K562 (cell line): ENCODE results near the gene SCAMP5. TPM values are rescaled to one million over a fixed set of nuclear protein-coding genes. Genes with fewer than 3 reads are reported as not detected.

Source experiments
- BCL6 ChIP-seq: fragments of 250-450 bp; sonication (Bioruptor Pico); IDR thresholded peaks from 2 replicates; pipeline ENCODE4 v1.4.0; 2020
- ERF ChIP-seq: fragments of 450-650 bp; formaldehyde crosslinking; IDR thresholded peaks from 2 replicates; pipeline ENCODE4 v1.4.0; 2020; ENCODE audit warnings: mild to moderate bottlenecking, mixed read lengths
- MTA1 ChIP-seq: fragments of 450-650 bp; IDR thresholded peaks from 2 replicates; pipeline ENCODE4 v1.6.1; 2017; ENCODE audit warnings: borderline replicate concordance
- MTF1 ChIP-seq: fragments of 250-450 bp; sonication (Bioruptor Pico); IDR thresholded peaks from 2 replicates; pipeline ENCODE4 v1.9.0; 2021; ENCODE audit warnings: moderate library complexity, mild to moderate bottlenecking, inconsistent platforms, borderline replicate concordance
- MYNN ChIP-seq, 2 experiments: sonication (generic); formaldehyde crosslinking in 1 of 2; IDR thresholded peaks; 2 replicates each; pipeline versions ENCODE4 v1.5.0 to v1.6.1; 2016 to 2020; ENCODE audit warnings: antibody characterized with exemption in 1 of 2, missing genetic modification reagents in 1 of 2
- PCBP2 ChIP-seq: fragments of 200-400 bp; formaldehyde crosslinking; IDR thresholded peaks from 2 replicates; pipeline ENCODE4 v1.6.1; 2018; ENCODE audit warnings: low read length, low read depth, mild to moderate bottlenecking, moderate library complexity; ENCODE audit not compliant: poor library complexity, severe bottlenecking
- PTRF ChIP-seq: fragments of 450-650 bp; IDR thresholded peaks from 2 replicates; pipeline ENCODE4 v1.6.1; 2016; ENCODE audit warnings: mild to moderate bottlenecking, missing genetic modification characterization, missing compliant biosample characterization
- RFX1 ChIP-seq: fragments of 450-650 bp; IDR thresholded peaks from 2 replicates; pipeline ENCODE4 v1.6.1; 2016; ENCODE audit warnings: mild to moderate bottlenecking, moderate library complexity
- SMARCB1 ChIP-seq: IDR thresholded peaks from 2 replicates; pipeline ENCODE4 v1.6.1; 2011; ENCODE audit warnings: improper control_type of control experiment, low read depth; ENCODE audit not compliant: insufficient read length
- SOX6 ChIP-seq: fragments of 450-650 bp; IDR thresholded peaks from 2 replicates; pipeline ENCODE4 v1.6.1; 2014; ENCODE audit warnings: mild to moderate bottlenecking
- TAF9B ChIP-seq: fragments of 450-650 bp; IDR thresholded peaks from 2 replicates; pipeline ENCODE4 v1.6.1; 2018; ENCODE audit warnings: mild to moderate bottlenecking; ENCODE audit not compliant: partially characterized antibody
- ZKSCAN1 ChIP-seq: fragments of 150-350 bp; IDR thresholded peaks from 2 replicates; pipeline ENCODE4 v1.6.1; 2016; ENCODE audit warnings: low read depth, low read length
- ZNF134 ChIP-seq: fragments of 250-450 bp; sonication (Bioruptor Pico); conservative IDR thresholded peaks from 2 replicates; pipeline ENCODE4 v1.4.0; 2020
- ZNF197 ChIP-seq: fragments of 200-800 bp; sonication (Bioruptor generic); IDR thresholded peaks from 2 replicates; pipeline ENCODE4 v1.6.1; 2016; ENCODE audit warnings: low read depth, missing genetic modification characterization, missing compliant biosample characterization
- ZNF3 ChIP-seq: fragments of 250-450 bp; sonication (Bioruptor Pico); IDR thresholded peaks from 2 replicates; pipeline ENCODE4 v1.5.0; 2021; ENCODE audit warnings: mild to moderate bottlenecking, moderate library complexity
- ZZZ3 ChIP-seq: fragments of 450-650 bp; IDR thresholded peaks from 2 replicates; pipeline ENCODE4 v1.6.1; 2016; ENCODE audit warnings: antibody characterized with exemption, mild to moderate bottlenecking, moderate library complexity
- polyA plus RNA-seq, 8 experiments: library from polyadenylated mRNA; depleted of rRNA in 4 of 8; stranded (reverse) in 5 of 8; unstranded in 3 of 8; fragments of >200 nt; fragmentation: Nextera tagmentation in 2 of 8; fragmentation: Illumina TruSeq in 1 of 8; extraction: Ambion mirVana in 2 of 8; extraction: Trizol in 1 of 8; gene quantifications; 2 replicates each; pipeline versions ENCODE4 v1.2.1 to v1.2.3, GENCODE V29; 2011 to 2014; ENCODE audit warnings: inconsistent platforms in 1 of 8, missing spikeins in 1 of 8
- total RNA-seq, 7 experiments: library from RNA; depleted of rRNA in 6 of 7; stranded (reverse); fragments of >200 nt in 6 of 7; fragmentation: Illumina TruSeq in 2 of 7; extraction: Trizol in 2 of 7; gene quantifications; 2 replicates each; pipeline versions ENCODE4 v1.2.1 to v1.2.3, GENCODE V29; 2011 to 2021; ENCODE audit warnings: low replicate concordance in 1 of 7
- TF ChIP-seq, protein P1 (sequence below): sonication (generic); formaldehyde crosslinking; IDR thresholded peaks from 2 replicates; pipeline ENCODE4 v1.8.0; 2022; ENCODE audit warnings: mild to moderate bottlenecking, missing genetic modification reagents
- TF ChIP-seq, protein P2 (sequence below): fragments of 150-350 bp; conservative IDR thresholded peaks from 2 replicates; pipeline ENCODE4 v1.6.1; 2014; ENCODE audit warnings: low read length
- TF ChIP-seq, protein P3 (sequence below): sonication (generic); formaldehyde crosslinking; IDR thresholded peaks from 2 replicates; pipeline ENCODE4 v1.8.1; 2023; ENCODE audit warnings: mild to moderate bottlenecking, missing genetic modification reagents
- TF ChIP-seq, protein P4 (sequence below): fragments of 450-650 bp; IDR thresholded peaks from 2 replicates; pipeline ENCODE4 v1.6.1; 2017; ENCODE audit warnings: antibody characterized with exemption, mild to moderate bottlenecking

SCAMP5 gene
- total and polyA plus RNA-seq, 9 of the 15 experiments (the other 6 are each of a cell fraction or from before 2014, with no cell fraction given): 0.09 to 0.29 (median 0.19) TPM; not detected in 5

DNA sequence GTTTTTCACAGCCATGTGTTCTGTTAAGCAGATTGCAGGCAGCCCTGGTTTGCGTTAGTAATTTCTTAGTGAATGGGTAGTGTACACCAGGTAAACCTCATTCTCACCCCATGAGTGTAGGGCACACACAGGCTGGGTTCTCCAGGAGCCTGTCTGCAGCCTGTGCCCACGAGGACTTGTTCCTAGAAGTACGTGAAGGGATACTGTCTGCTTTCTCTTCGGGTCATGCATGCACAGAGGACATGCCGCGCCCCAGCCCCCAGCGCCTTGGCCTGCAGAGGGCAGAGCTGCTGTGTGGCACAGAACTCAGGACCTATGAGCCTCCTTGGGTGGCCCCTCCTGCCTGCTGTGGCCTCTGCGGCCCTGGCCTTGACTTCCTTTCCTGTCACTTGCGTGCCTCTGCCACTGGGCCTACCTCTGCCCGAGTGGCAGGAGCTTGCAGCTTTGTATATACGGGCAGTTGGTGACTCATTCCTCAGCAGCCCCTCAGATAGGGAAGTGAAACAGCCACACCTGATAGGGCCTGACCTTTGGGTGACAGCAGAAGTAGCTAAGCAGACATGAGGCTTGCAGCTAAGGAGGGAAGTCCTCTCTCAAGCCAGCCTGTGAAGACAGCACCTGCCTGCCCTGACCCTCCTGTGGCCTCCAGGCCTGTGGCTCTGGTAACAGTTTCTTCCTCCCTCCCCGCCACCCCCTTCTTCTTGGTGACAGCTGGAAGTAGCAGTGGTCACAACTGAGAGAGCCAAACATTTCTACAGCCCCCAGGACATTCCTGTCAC, 47.6 kb downstream of the SCAMP5 start (continued):
- TF ChIP-seq, protein P1, sequence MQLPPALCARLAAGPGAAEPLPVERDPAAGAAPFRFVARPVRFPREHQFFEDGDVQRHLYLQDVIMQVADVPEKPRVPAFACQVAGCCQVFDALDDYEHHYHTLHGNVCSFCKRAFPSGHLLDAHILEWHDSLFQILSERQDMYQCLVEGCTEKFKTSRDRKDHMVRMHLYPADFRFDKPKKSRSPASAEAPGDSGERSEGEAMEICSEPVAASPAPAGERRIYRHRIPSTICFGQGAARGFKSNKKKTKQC: no peak
- TF ChIP-seq MTF1 (CRISPR knock-in tag) (no peak), ZKSCAN1 (no peak), ZNF197 (CRISPR knock-in tag) (peak; percentile 13; the same call in 1 of the 2 replicates), ZZZ3 (no peak), PTRF (tag) (0 out of 2 replicates have a peak, but pooled peaks have one; percentile 6), SOX6 (peak; percentile 29; the same call in 1 of the 2 replicates), MTA1 (no peak), RFX1 (no peak), PCBP2 (no peak), BCL6 (no peak), ERF (CRISPR knock-in tag) (no peak), MYNN (IDR thresholded peaks at IDR 0.05) (peak; percentile 92), MYNN (CRISPR knock-in tag; IDR thresholded peaks at IDR 0.05) (no peak), TAF9B (no peak), SMARCB1 (no peak), ZNF3 (CRISPR knock-in tag) (no peak), ZNF134 (CRISPR knock-in tag) (no peak)
- TF ChIP-seq, protein P2, sequence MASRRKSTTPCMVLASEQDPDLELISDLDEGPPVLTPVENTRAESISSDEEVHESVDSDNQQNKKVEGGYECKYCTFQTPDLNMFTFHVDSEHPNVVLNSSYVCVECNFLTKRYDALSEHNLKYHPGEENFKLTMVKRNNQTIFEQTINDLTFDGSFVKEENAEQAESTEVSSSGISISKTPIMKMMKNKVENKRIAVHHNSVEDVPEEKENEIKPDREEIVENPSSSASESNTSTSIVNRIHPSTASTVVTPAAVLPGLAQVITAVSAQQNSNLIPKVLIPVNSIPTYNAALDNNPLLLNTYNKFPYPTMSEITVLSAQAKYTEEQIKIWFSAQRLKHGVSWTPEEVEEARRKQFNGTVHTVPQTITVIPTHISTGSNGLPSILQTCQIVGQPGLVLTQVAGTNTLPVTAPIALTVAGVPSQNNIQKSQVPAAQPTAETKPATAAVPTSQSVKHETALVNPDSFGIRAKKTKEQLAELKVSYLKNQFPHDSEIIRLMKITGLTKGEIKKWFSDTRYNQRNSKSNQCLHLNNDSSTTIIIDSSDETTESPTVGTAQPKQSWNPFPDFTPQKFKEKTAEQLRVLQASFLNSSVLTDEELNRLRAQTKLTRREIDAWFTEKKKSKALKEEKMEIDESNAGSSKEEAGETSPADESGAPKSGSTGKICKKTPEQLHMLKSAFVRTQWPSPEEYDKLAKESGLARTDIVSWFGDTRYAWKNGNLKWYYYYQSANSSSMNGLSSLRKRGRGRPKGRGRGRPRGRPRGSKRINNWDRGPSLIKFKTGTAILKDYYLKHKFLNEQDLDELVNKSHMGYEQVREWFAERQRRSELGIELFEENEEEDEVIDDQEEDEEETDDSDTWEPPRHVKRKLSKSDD: no peak
- TF ChIP-seq, protein P3, sequence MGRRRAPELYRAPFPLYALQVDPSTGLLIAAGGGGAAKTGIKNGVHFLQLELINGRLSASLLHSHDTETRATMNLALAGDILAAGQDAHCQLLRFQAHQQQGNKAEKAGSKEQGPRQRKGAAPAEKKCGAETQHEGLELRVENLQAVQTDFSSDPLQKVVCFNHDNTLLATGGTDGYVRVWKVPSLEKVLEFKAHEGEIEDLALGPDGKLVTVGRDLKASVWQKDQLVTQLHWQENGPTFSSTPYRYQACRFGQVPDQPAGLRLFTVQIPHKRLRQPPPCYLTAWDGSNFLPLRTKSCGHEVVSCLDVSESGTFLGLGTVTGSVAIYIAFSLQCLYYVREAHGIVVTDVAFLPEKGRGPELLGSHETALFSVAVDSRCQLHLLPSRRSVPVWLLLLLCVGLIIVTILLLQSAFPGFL (CRISPR knock-in tag): no peak
- TF ChIP-seq, protein P4, sequence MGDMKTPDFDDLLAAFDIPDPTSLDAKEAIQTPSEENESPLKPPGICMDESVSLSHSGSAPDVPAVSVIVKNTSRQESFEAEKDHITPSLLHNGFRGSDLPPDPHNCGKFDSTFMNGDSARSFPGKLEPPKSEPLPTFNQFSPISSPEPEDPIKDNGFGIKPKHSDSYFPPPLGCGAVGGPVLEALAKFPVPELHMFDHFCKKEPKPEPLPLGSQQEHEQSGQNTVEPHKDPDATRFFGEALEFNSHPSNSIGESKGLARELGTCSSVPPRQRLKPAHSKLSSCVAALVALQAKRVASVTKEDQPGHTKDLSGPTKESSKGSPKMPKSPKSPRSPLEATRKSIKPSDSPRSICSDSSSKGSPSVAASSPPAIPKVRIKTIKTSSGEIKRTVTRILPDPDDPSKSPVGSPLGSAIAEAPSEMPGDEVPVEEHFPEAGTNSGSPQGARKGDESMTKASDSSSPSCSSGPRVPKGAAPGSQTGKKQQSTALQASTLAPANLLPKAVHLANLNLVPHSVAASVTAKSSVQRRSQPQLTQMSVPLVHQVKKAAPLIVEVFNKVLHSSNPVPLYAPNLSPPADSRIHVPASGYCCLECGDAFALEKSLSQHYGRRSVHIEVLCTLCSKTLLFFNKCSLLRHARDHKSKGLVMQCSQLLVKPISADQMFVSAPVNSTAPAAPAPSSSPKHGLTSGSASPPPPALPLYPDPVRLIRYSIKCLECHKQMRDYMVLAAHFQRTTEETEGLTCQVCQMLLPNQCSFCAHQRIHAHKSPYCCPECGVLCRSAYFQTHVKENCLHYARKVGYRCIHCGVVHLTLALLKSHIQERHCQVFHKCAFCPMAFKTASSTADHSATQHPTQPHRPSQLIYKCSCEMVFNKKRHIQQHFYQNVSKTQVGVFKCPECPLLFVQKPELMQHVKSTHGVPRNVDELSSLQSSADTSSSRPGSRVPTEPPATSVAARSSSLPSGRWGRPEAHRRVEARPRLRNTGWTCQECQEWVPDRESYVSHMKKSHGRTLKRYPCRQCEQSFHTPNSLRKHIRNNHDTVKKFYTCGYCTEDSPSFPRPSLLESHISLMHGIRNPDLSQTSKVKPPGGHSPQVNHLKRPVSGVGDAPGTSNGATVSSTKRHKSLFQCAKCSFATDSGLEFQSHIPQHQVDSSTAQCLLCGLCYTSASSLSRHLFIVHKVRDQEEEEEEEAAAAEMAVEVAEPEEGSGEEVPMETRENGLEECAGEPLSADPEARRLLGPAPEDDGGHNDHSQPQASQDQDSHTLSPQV: peak; percentile 91
